Neural crest cell (in vitro differentiated cells): Measurements from ENCODE around the gene PIEZO2. TPM values are rescaled to one million over a fixed set of nuclear protein-coding genes. Genes with fewer than 3 reads are reported as not detected.

Experiments used
- DNase-seq: peaks from one replicate; pipeline ENCODE4 v3.0.0; 2021; ENCODE audit warnings: low read depth, mixed read lengths, low spot score
- H3K27ac Mint-ChIP-seq: one replicate; pipeline ENCODE4 v1.8.0; 2021; ENCODE audit warnings: mild to moderate bottlenecking, mixed read lengths; ENCODE audit not compliant: unreplicated experiment
- H3K27me3 Mint-ChIP-seq: 2 replicates; pipeline ENCODE4 v1.8.0; 2021; ENCODE audit warnings: low read depth, mild to moderate bottlenecking, mixed read lengths
- H3K36me3 Mint-ChIP-seq: 2 replicates; pipeline ENCODE4 v1.8.0; 2021; ENCODE audit warnings: low read depth, mild to moderate bottlenecking, mixed read lengths
- H3K4me1 Mint-ChIP-seq: 2 replicates; pipeline ENCODE4 v1.8.0; 2021; ENCODE audit warnings: mixed read lengths
- H3K4me3 Mint-ChIP-seq: one replicate; pipeline ENCODE4 v1.8.0; 2021; ENCODE audit warnings: mild to moderate bottlenecking, mixed read lengths
- H3K9me3 Mint-ChIP-seq: 2 replicates; pipeline ENCODE4 v1.8.0; 2021; ENCODE audit warnings: mixed read lengths
- CTCF ChIP-seq: fragments of 200-600 bp; sonication (generic); conservative IDR thresholded peaks from 2 replicates; pipeline ENCODE4 v1.5.0; 2021; ENCODE audit warnings: antibody characterized with exemption, mild to moderate bottlenecking
- total RNA-seq: library from RNA; stranded (reverse); gene quantifications from 2 replicates; pipeline ENCODE4 v1.2.1, GENCODE V29; 2021

The PIEZO2 gene
- total RNA-seq, 1 donor from 2014 or later: 15.5 TPM

GRCh38 chr18:10679557-10680270 lies 469.7 kb downstream of the PIEZO2 start:
- no peak overlapping the region for H3K27ac Mint-ChIP-seq
- H3K4me1 Mint-ChIP-seq: peaks cover 5% of the 10 kb centered on the region
- no peak for DNase-seq
- no peaks in the 10 kb centered on the region for H3K27me3 Mint-ChIP-seq
- H3K9me3 Mint-ChIP-seq: peaks cover 6% of the 10 kb centered on the region
- H3K4me3 Mint-ChIP-seq: no peak overlapping the region
- peaks cover 9% of the 10 kb centered on the region for H3K36me3 Mint-ChIP-seq
- TF ChIP-seq CTCF: no peak

- Mint-ChIP-seq H3K36me3 (peaks cover 6% of the 10 kb centered on the region), H3K27me3 (no peaks in the 10 kb centered on the region), H3K9me3 (peaks cover 6% of the 10 kb centered on the region), H3K4me3 (no peak overlapping the region), H3K4me1 (peaks cover 5% of the 10 kb centered on the region), H3K27ac (no peak overlapping the region)
- no peak for TF ChIP-seq CTCF
- DNase-seq: no peak
These were observed 477.9 kb downstream of the PIEZO2 start for GRCh38 chr18:10671441-10671840.

GRCh38 chr18:10670856-10671255 lies 478.5 kb downstream of the PIEZO2 start:
- peaks cover 2% of the 10 kb centered on the region for H3K36me3 Mint-ChIP-seq
- H3K9me3 Mint-ChIP-seq: peaks cover 2% of the 10 kb centered on the region
- TF ChIP-seq CTCF: no peak
- H3K27ac Mint-ChIP-seq: no peak overlapping the region
- H3K4me3 Mint-ChIP-seq: no peak overlapping the region
- H3K27me3 Mint-ChIP-seq: no peaks in the 10 kb centered on the region
- DNase-seq: no peak
- peaks cover 5% of the 10 kb centered on the region for H3K4me1 Mint-ChIP-seq

- Mint-ChIP-seq H3K36me3 (no peaks in the 10 kb centered on the region), H3K27ac (no peak overlapping the region), H3K4me1 (peaks cover 5% of the 10 kb centered on the region), H3K27me3 (no peaks in the 10 kb centered on the region), H3K9me3 (no peaks in the 10 kb centered on the region), H3K4me3 (no peak overlapping the region)
- no peak for DNase-seq
- TF ChIP-seq CTCF: no peak
These were observed 479.8 kb downstream of the PIEZO2 start for GRCh38 chr18:10669441-10670100.

- no peak for DNase-seq
- H3K4me3 Mint-ChIP-seq: no peak overlapping the region
- no peaks in the 10 kb centered on the region for H3K9me3 Mint-ChIP-seq
- H3K27me3 Mint-ChIP-seq: no peaks in the 10 kb centered on the region
- no peaks in the 10 kb centered on the region for H3K4me1 Mint-ChIP-seq
- no peaks in the 10 kb centered on the region for H3K36me3 Mint-ChIP-seq
- TF ChIP-seq CTCF: no peak
- H3K27ac Mint-ChIP-seq: no peak overlapping the region
These were observed 485.6 kb downstream of the PIEZO2 start for GRCh38 chr18:10663750-10664149.
